HEK293 (cell line): ENCODE data around the gene LAMC2.

ENCODE experiments used
- CTCF ChIA-PET: fragments of 350-600 bp; formaldehyde crosslinking; extraction: SDS; loops from one replicate; lab custom pipeline; 2021; ENCODE audit warnings: antibody characterized with exemption; lab: Yijun Ruan, JAX
- POLR2A ChIA-PET: fragments of 300-600 bp; formaldehyde crosslinking; extraction: SDS; loops from one replicate; lab custom pipeline; 2020; ENCODE audit warnings: antibody characterized with exemption, inconsistent platforms; lab: Yijun Ruan, JAX
- H3K27ac ChIP-seq: fragments of 200-500 bp; sonication (Bioruptor generic); 2 replicates; pipeline ENCODE4 v1.5.1; 2014; ENCODE audit warnings: low read depth, low read length, control low read depth, inconsistent platforms; ENCODE audit errors: extremely low read depth
- H3K36me3 ChIP-seq, 2 experiments: fragments of 200-500 bp in 1 of 2; sonication (Bioruptor generic) in 1 of 2; 1 replicate in 1 of 2; 2 replicates in 1 of 2; pipeline ENCODE4 v1.5.1; 2014 to 2017; ENCODE audit warnings: inconsistent platforms in 2 of 2, low read length in 2 of 2; ENCODE audit not compliant: control insufficient read depth in 2 of 2, insufficient read depth in 1 of 2
- H3K4me1 ChIP-seq: fragments of 200-500 bp; sonication (Bioruptor generic); 2 replicates; pipeline ENCODE4 v1.5.1; 2014; ENCODE audit warnings: mild to moderate bottlenecking, low read length, inconsistent platforms; ENCODE audit not compliant: control insufficient read depth, insufficient read depth
- H3K4me3 ChIP-seq: 2 replicates; pipeline ENCODE4 v1.5.1; 2011; ENCODE audit warnings: low read depth, mild to moderate bottlenecking, control low read depth, low read length, moderate library complexity
- H3K9me3 ChIP-seq: fragments of 200-500 bp; sonication (Bioruptor generic); 2 replicates; pipeline ENCODE4 v1.5.1; 2014; ENCODE audit warnings: low read depth, low read length, inconsistent platforms; ENCODE audit not compliant: control insufficient read depth, insufficient read depth
- FEZF1 ChIP-seq: fragments of 450-650 bp; formaldehyde crosslinking; IDR thresholded peaks from 2 replicates; pipeline ENCODE4 v1.5.1; 2016; ENCODE audit warnings: missing biosample characterization, missing genetic modification characterization
- GLIS1 ChIP-seq: fragments of 450-650 bp; formaldehyde crosslinking; IDR thresholded peaks from 2 replicates; pipeline ENCODE4 v1.5.1; 2016; ENCODE audit warnings: missing biosample characterization, missing genetic modification characterization
- HIC1 ChIP-seq: fragments of 450-650 bp; formaldehyde crosslinking; IDR thresholded peaks from 2 replicates; pipeline ENCODE4 v1.5.1; 2016; ENCODE audit warnings: missing biosample characterization, missing genetic modification characterization
- KLF8 ChIP-seq: fragments of 450-650 bp; formaldehyde crosslinking; IDR thresholded peaks from 2 replicates; pipeline ENCODE4 v1.5.1; 2016; ENCODE audit warnings: missing biosample characterization, missing genetic modification characterization
- MZF1 ChIP-seq: fragments of 450-650 bp; formaldehyde crosslinking; IDR thresholded peaks from 2 replicates; pipeline ENCODE4 v1.5.1; 2017; ENCODE audit warnings: missing biosample characterization, missing genetic modification characterization, borderline replicate concordance
- PRDM6 ChIP-seq: fragments of 450-650 bp; formaldehyde crosslinking; IDR thresholded peaks from 2 replicates; pipeline ENCODE4 v1.5.1; 2017; ENCODE audit warnings: missing biosample characterization, missing genetic modification characterization
- SALL2 ChIP-seq: fragments of 450-650 bp; formaldehyde crosslinking; IDR thresholded peaks from 2 replicates; pipeline ENCODE4 v1.5.0; 2017; ENCODE audit warnings: missing biosample characterization, mild to moderate bottlenecking, missing genetic modification characterization, borderline replicate concordance
- SP2 ChIP-seq: fragments of 450-650 bp; formaldehyde crosslinking; IDR thresholded peaks from 2 replicates; pipeline ENCODE4 v1.5.1; 2016; ENCODE audit warnings: missing biosample characterization, missing genetic modification characterization
- ZEB2 ChIP-seq: fragments of 450-650 bp; formaldehyde crosslinking; IDR thresholded peaks from 2 replicates; pipeline ENCODE4 v1.5.1; 2016; ENCODE audit warnings: missing biosample characterization, missing genetic modification characterization
- ZNF121 ChIP-seq: fragments of 450-650 bp; formaldehyde crosslinking; IDR thresholded peaks from 2 replicates; pipeline ENCODE4 v1.5.1; 2016; ENCODE audit warnings: missing biosample characterization, missing genetic modification characterization
- ZNF138 ChIP-seq: fragments of 450-650 bp; formaldehyde crosslinking; IDR thresholded peaks from 2 replicates; pipeline ENCODE4 v1.5.1; 2016; ENCODE audit warnings: missing biosample characterization, missing genetic modification characterization, borderline replicate concordance
- ZNF184 ChIP-seq: fragments of 450-650 bp; IDR thresholded peaks from 2 replicates; pipeline ENCODE4 v1.5.1; 2018; ENCODE audit warnings: missing biosample characterization, mild to moderate bottlenecking, missing genetic modification characterization
- ZNF335 ChIP-seq: fragments of 450-650 bp; formaldehyde crosslinking; conservative IDR thresholded peaks from 2 replicates; pipeline ENCODE4 v1.5.1; 2016; ENCODE audit warnings: missing biosample characterization, missing genetic modification characterization
- ZNF404 ChIP-seq: fragments of 450-650 bp; formaldehyde crosslinking; IDR thresholded peaks from 2 replicates; pipeline ENCODE4 v1.5.1; 2017; ENCODE audit warnings: missing biosample characterization, missing genetic modification characterization
- ZNF529 ChIP-seq: fragments of 450-650 bp; formaldehyde crosslinking; IDR thresholded peaks from 2 replicates; pipeline ENCODE4 v1.5.1; 2017; ENCODE audit warnings: missing genetic modification characterization, missing biosample characterization; ENCODE audit not compliant: insufficient replicate concordance
- ZNF626 ChIP-seq: fragments of 450-650 bp; sonication (Bioruptor Pico); formaldehyde crosslinking; IDR thresholded peaks from 2 replicates; pipeline ENCODE4 v1.5.1; 2018; ENCODE audit warnings: missing biosample characterization, missing genetic modification characterization, inconsistent platforms
- ZNF629 ChIP-seq: fragments of 450-650 bp; formaldehyde crosslinking; IDR thresholded peaks from 2 replicates; pipeline ENCODE4 v1.5.1; 2017; ENCODE audit warnings: missing biosample characterization, missing genetic modification characterization
- ZNF670 ChIP-seq: fragments of 450-650 bp; formaldehyde crosslinking; IDR thresholded peaks from 2 replicates; pipeline ENCODE4 v1.5.1; 2016; ENCODE audit warnings: missing biosample characterization, missing genetic modification characterization, low read depth
- ZNF692 ChIP-seq: fragments of 450-650 bp; formaldehyde crosslinking; IDR thresholded peaks from 2 replicates; pipeline ENCODE4 v1.5.1; 2016; ENCODE audit warnings: missing biosample characterization, missing genetic modification characterization
- ZNF843 ChIP-seq: fragments of 450-650 bp; formaldehyde crosslinking; IDR thresholded peaks from 2 replicates; pipeline ENCODE4 v1.5.1; 2016; ENCODE audit warnings: missing biosample characterization, missing genetic modification characterization
- TF ChIP-seq, protein P1 (sequence below): fragments of 450-650 bp; formaldehyde crosslinking; IDR thresholded peaks from 2 replicates; pipeline ENCODE4 v1.5.1; 2016; ENCODE audit warnings: missing biosample characterization, missing genetic modification characterization, borderline replicate concordance
- TF ChIP-seq, protein P2 (sequence below): fragments of 450-650 bp; formaldehyde crosslinking; IDR thresholded peaks from 2 replicates; pipeline ENCODE4 v1.5.1; 2017; ENCODE audit warnings: missing biosample characterization, missing genetic modification characterization
- TF ChIP-seq, protein P3 (sequence below): fragments of 450-650 bp; formaldehyde crosslinking; IDR thresholded peaks from 2 replicates; pipeline ENCODE4 v1.5.1; 2016; ENCODE audit warnings: missing biosample characterization, missing genetic modification characterization

The LAMC2 gene

DNA sequence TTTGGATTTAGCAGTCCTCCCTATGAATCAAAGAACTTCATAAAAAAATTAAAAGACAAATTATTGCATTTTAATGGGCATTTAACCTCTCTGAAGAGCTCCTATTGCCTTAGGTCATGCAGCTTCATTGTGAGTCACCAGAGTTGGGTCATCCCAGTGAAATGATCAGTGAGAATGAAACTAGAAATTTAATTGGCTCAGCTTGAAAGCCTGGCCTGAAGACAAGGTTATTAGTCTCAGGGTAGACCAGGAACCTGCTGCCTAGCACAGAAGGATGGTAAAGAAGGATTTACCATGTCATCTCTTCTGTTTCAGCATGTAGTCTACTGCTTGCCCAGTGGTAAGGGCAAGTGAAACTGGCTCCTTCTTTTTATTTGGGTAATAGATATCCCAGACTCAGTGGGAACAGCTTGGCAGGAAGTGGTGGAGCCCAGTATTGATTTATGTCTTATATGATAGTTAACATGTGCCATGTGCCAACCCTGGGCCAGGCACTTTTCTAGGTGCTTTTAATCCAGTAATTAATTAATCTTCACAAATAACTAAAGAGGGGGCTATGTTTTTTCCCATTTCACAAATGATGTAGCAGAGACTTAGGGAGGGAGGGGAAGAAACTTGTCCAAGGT lies 23.6 kb downstream of the LAMC2 start:
- H3K4me3 ChIP-seq: no peak overlapping the region
- H3K27ac ChIP-seq: no peak overlapping the region
- no peaks in the 10 kb centered on the region for H3K9me3 ChIP-seq
- ChIA-PET CTCF (interaction anchor here (0.5 to 1.6 kb wide), 8 partner anchors 10 to 356 kb away, joined by 3 to 8 read pairs (median 3); no protein-coding TSS in a partner anchor), POLR2A (interaction anchor here (0.9 kb wide), 1 partner anchor 160 kb away, joined by 4 read pairs; no protein-coding TSS in a partner anchor)
- H3K36me3 ChIP-seq: no peaks in the 10 kb centered on the region
- no peaks in the 10 kb centered on the region for H3K4me1 ChIP-seq
- peak; percentile 38 for TF ChIP-seq HIC1 (tag by site-specific recombination)
- peak; percentile 36 for TF ChIP-seq FEZF1 (tag by site-specific recombination)
- no peak for TF ChIP-seq MZF1 (tag by site-specific recombination)
- 0 out of 2 replicates have a peak, but pooled peaks have one; percentile 38 for TF ChIP-seq KLF8 (tag by site-specific recombination)
- TF ChIP-seq ZNF843: peak; percentile 21; the same call in 1 of the 2 replicates
- peak; percentile 33; the same call in 1 of the 2 replicates for TF ChIP-seq ZNF692 (tag by site-specific recombination)
- TF ChIP-seq PRDM6: peak; percentile 39; the same call in 1 of the 2 replicates
- TF ChIP-seq, protein P1, sequence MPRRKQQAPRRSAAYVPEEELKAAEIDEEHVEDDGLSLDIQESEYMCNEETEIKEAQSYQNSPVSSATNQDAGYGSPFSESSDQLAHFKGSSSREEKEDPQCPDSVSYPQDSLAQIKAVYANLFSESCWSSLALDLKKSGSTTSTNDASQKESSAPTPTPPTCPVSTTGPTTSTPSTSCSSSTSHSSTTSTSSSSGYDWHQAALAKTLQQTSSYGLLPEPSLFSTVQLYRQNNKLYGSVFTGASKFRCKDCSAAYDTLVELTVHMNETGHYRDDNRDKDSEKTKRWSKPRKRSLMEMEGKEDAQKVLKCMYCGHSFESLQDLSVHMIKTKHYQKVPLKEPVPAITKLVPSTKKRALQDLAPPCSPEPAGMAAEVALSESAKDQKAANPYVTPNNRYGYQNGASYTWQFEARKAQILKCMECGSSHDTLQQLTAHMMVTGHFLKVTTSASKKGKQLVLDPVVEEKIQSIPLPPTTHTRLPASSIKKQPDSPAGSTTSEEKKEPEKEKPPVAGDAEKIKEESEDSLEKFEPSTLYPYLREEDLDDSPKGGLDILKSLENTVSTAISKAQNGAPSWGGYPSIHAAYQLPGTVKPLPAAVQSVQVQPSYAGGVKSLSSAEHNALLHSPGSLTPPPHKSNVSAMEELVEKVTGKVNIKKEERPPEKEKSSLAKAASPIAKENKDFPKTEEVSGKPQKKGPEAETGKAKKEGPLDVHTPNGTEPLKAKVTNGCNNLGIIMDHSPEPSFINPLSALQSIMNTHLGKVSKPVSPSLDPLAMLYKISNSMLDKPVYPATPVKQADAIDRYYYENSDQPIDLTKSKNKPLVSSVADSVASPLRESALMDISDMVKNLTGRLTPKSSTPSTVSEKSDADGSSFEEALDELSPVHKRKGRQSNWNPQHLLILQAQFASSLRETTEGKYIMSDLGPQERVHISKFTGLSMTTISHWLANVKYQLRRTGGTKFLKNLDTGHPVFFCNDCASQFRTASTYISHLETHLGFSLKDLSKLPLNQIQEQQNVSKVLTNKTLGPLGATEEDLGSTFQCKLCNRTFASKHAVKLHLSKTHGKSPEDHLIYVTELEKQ: 0 out of 2 replicates have a peak, but pooled peaks have one; percentile 63
- peak; percentile 76 for TF ChIP-seq ZEB2 (tag by site-specific recombination)
- TF ChIP-seq ZNF404 (tag by site-specific recombination): no peak
- TF ChIP-seq SP2 (tag by site-specific recombination): peak; percentile 22; the same call in 1 of the 2 replicates
- no peak for TF ChIP-seq ZNF121
- TF ChIP-seq ZNF335 (tag by site-specific recombination): peak; percentile 31
- peak; percentile 76 for TF ChIP-seq ZNF629 (tag by site-specific recombination)
- no peak for TF ChIP-seq ZNF138
- TF ChIP-seq GLIS1 (tag by site-specific recombination): no peak
- TF ChIP-seq SALL2 (tag by site-specific recombination): no peak
- TF ChIP-seq, protein P2, sequence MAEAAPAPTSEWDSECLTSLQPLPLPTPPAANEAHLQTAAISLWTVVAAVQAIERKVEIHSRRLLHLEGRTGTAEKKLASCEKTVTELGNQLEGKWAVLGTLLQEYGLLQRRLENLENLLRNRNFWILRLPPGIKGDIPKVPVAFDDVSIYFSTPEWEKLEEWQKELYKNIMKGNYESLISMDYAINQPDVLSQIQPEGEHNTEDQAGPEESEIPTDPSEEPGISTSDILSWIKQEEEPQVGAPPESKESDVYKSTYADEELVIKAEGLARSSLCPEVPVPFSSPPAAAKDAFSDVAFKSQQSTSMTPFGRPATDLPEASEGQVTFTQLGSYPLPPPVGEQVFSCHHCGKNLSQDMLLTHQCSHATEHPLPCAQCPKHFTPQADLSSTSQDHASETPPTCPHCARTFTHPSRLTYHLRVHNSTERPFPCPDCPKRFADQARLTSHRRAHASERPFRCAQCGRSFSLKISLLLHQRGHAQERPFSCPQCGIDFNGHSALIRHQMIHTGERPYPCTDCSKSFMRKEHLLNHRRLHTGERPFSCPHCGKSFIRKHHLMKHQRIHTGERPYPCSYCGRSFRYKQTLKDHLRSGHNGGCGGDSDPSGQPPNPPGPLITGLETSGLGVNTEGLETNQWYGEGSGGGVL (tag by site-specific recombination): no peak
- peak; percentile 70; the same call in 1 of the 2 replicates for TF ChIP-seq ZNF184 (tag by site-specific recombination)
- TF ChIP-seq ZNF529 (tag by site-specific recombination): no peak
- TF ChIP-seq, protein P3, sequence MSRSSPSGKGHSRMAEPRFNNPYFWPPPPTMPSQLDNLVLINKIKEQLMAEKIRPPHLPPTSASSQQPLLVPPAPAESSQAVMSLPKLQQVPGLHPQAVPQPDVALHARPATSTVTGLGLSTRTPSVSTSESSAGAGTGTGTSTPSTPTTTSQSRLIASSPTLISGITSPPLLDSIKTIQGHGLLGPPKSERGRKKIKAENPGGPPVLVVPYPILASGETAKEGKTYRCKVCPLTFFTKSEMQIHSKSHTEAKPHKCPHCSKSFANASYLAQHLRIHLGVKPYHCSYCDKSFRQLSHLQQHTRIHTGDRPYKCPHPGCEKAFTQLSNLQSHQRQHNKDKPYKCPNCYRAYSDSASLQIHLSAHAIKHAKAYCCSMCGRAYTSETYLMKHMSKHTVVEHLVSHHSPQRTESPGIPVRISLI (tag by site-specific recombination): peak; percentile 84; the same call in 1 of the 2 replicates
- TF ChIP-seq ZNF626 (tag by site-specific recombination): no peak
- TF ChIP-seq ZNF670 (tag by site-specific recombination): no peak
